GM23338 (cell line): ENCODE results near the gene PTOV1.

Source experiments
- REST ChIP-seq: IDR thresholded peaks from one replicate; pipeline ENCODE4 v1.6.1; 2018; ENCODE audit warnings: antibody characterized with exemption; ENCODE audit not compliant: unreplicated experiment
- ZNF114 ChIP-seq: fragments of 250-450 bp; sonication (Bioruptor Pico); IDR thresholded peaks from 2 replicates; pipeline ENCODE4 v1.5.0; 2020; ENCODE audit warnings: mild to moderate bottlenecking, moderate library complexity

GRCh38 chr19:49829721-49830120, 21.2 kb upstream of the PTOV1 start:
- TF ChIP-seq REST (no peak), ZNF114 (CRISPR knock-in tag) (no peak)
